H1 (cell line): Measurements from ENCODE around the gene KCNQ1. TPM values are rescaled to one million over a fixed set of nuclear protein-coding genes. Genes with fewer than 3 reads are reported as not detected.

Experiments
- SIRT6 ChIP-seq: IDR thresholded peaks from one replicate; pipeline ENCODE4 v1.7.1; 2012; ENCODE audit warnings: low read length, inconsistent platforms
- SIX5 ChIP-seq: IDR thresholded peaks from 2 replicates; pipeline ENCODE4 v1.6.1; 2011; ENCODE audit warnings: mild to moderate bottlenecking, low read depth, low read length
- polyA plus RNA-seq, 7 experiments: library from polyadenylated mRNA; depleted of rRNA in 3 of 7; stranded (reverse) in 5 of 7; unstranded in 2 of 7; fragments of >200 nt in 5 of 7; fragments of 200-250 nt in 2 of 7; gene quantifications; 1 replicate in 5 of 7; 2 replicates in 1 of 7; 4 replicates in 1 of 7; pipeline versions ENCODE4 v1.2.1 to v1.2.3, GENCODE V29; 2011 to 2013; ENCODE audit warnings: missing spikeins in 2 of 7, mixed read lengths in 2 of 7
- total RNA-seq: library from RNA; stranded (reverse); fragmentation: NEBNext Ultra II Directional; extraction: Animal tissue kit (Norgen Biotek cat#: 25700); gene quantifications from 2 replicates; pipeline ENCODE4 v1.2.1, GENCODE V29; 2021

KCNQ1 gene
- total and polyA plus RNA-seq, 2 of the 8 experiments (the other 6 are each of a cell fraction or from before 2014, with no cell fraction given), result 1.9 to 2.0 TPM

- TF ChIP-seq SIRT6 (no peak), SIX5 (no peak)
- TF ChIP-seq, all 59 proteins: peak for 0
Measured at GRCh38 chr11:2759228-2760195, 314.7 kb downstream of the KCNQ1 start (continued).
